H1 (cell line): ENCODE results near the gene ITPR3. TPM values are rescaled to one million over a fixed set of nuclear protein-coding genes. Genes with fewer than 3 reads are reported as not detected.

Experiments used
- CHD7 ChIP-seq: fragments of 300-600 bp; sonication (generic); IDR thresholded peaks from 2 replicates; pipeline ENCODE4 v1.7.1; 2012; ENCODE audit warnings: low read length, moderate library complexity, mild to moderate bottlenecking, inconsistent platforms; ENCODE audit not compliant: insufficient replicate concordance
- E2F6 ChIP-seq: IDR thresholded peaks from 2 replicates; pipeline ENCODE4 v1.6.1; 2012; ENCODE audit warnings: inconsistent platforms
- HDAC2 ChIP-seq, 2 experiments: fragments of 300-600 bp in 1 of 2; sonication (generic) in 1 of 2; IDR thresholded peaks; 2 replicates each; pipeline ENCODE4 v1.6.1; 2011 to 2012; ENCODE audit warnings: low read depth in 2 of 2, low read length in 2 of 2, mild to moderate bottlenecking in 2 of 2, moderate library complexity in 2 of 2, borderline replicate concordance in 1 of 2, inconsistent platforms in 1 of 2
- JUN ChIP-seq: IDR thresholded peaks from 2 replicates; pipeline ENCODE4 v1.6.1; 2011; ENCODE audit warnings: low read depth, mild to moderate bottlenecking, improper control_type of control experiment, low read length
- MAFK ChIP-seq: IDR thresholded peaks from 2 replicates; pipeline ENCODE4 v1.6.1; 2012; ENCODE audit warnings: low read depth, mild to moderate bottlenecking, improper control_type of control experiment, low read length
- NRF1 ChIP-seq: IDR thresholded peaks from 2 replicates; pipeline ENCODE4 v1.6.1; 2011; ENCODE audit warnings: mild to moderate bottlenecking, low read depth, low read length, improper control_type of control experiment
- POLR2A ChIP-seq, 2 experiments: IDR thresholded peaks; 1 replicate in 1 of 2; 2 replicates in 1 of 2; pipeline ENCODE4 v1.6.1; 2011; ENCODE audit warnings: low read depth in 2 of 2, low read length in 2 of 2, mild to moderate bottlenecking in 2 of 2; ENCODE audit errors: control extremely low read depth in 1 of 2
- RFX5 ChIP-seq: IDR thresholded peaks from 2 replicates; pipeline ENCODE4 v1.6.1; 2011; ENCODE audit warnings: low read depth, low read length, improper control_type of control experiment, borderline replicate concordance
- polyA plus RNA-seq, 7 experiments: library from polyadenylated mRNA; depleted of rRNA in 3 of 7; stranded (reverse) in 5 of 7; unstranded in 2 of 7; fragments of >200 nt in 5 of 7; fragments of 200-250 nt in 2 of 7; gene quantifications; 1 replicate in 5 of 7; 2 replicates in 1 of 7; 4 replicates in 1 of 7; pipeline versions ENCODE4 v1.2.1 to v1.2.3, GENCODE V29; 2011 to 2013; ENCODE audit warnings: missing spikeins in 2 of 7, mixed read lengths in 2 of 7
- total RNA-seq: library from RNA; stranded (reverse); fragmentation: NEBNext Ultra II Directional; extraction: Animal tissue kit (Norgen Biotek cat#: 25700); gene quantifications from 2 replicates; pipeline ENCODE4 v1.2.1, GENCODE V29; 2021

The ITPR3 gene
- total and polyA plus RNA-seq, 2 of the 8 experiments (the other 6 are each of a cell fraction or from before 2014, with no cell fraction given): 29.1 to 45.7 TPM

DNA sequence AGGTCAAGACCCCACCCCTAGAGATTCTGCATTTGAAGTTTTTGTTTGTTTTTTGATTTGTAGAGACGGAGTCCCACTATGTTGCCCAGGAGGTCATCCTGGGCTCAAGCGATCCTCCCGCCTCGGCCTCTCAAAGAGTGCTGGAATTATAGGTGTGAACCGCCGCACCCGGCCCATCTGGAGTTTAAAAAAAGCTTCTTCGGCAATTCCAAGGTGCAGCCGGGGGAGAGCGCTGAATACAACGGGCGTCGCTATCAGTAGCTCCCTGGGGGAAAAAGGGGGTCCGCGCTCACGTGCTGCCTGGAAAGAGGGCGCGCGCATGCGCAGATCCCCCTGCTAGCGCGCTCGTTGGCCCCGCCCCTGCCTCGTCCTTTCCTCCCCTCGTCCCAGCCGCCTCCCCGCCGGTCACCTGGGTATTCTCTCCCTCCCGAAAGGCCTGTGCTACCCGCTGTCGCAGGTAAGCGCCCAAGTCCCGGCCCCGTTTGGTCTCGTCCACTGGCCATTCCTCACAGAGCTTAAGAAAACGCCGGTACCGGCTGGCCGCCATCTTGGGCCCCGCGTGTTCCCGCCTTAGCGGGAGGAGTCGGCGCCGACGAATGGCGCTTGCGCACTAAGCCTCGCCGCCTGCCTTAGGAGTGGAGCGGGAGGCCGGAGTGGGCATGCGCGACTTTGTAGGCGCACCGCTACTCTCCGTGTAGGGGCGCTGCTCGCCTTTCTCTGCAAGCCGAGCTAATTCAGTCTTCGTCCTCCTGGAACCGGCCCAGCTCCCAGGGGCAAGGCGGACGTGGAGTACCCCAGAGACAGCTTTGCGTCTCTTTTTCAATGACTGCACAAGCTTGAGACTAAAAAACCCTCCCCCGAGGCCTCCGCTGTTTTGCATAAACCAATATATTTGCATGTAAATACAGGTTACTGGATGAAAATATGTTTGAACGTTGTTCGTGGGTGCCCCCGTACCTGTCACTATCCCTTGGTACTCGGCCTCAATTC, 90.3 kb downstream of the ITPR3 start, which contains the start of gene UQCC2 (continued):
- no peak for TF ChIP-seq CHD7
- peak; percentile 98 for TF ChIP-seq E2F6
- no peak for TF ChIP-seq RFX5
- TF ChIP-seq HDAC2 (IDR thresholded peaks at IDR 0.05; ENCODE audit: borderline replicate concordance in 1 of 2, low read depth in 2 of 2, low read length in 2 of 2): no peak
- peak; percentile 66 for TF ChIP-seq NRF1
- peak; percentile 78 to 92 for TF ChIP-seq POLR2A (IDR thresholded peaks at IDR 0.05; ENCODE audit: control extremely low read depth in 1 of 2, low read depth in 2 of 2, low read length in 2 of 2)
- no peak for TF ChIP-seq MAFK
- no peak for TF ChIP-seq JUN
